ENCODE data around the gene BCS1L. TPM values are rescaled to one million over a fixed set of nuclear protein-coding genes. Genes with fewer than 3 reads are reported as not detected.

Gene BCS1L
- total RNA-seq = 77.3 and 83.1 TPM in 2 replicates

GRCh38 chr2:218659258-218659987 is at the start of gene BCS1L, which contains the start of gene ZNF142:
Gene BCS1L, plus strand, starts transcription at chr2:218659683. Its CDS starts 1,305 bp downstream, at chr2:218660988.
Gene ZNF142, minus strand, starts transcription at chr2:218659623. Its CDS starts 3,194 bp downstream, at chr2:218656429.
- DNase-seq (ENCODE audit: low spot score) = peak; percentile 92
- peak within 1 kb of the TSS; percentile 91 for H3K4me3 Mint-ChIP-seq (ENCODE audit: low read depth)
- peaks cover 72% of the 10 kb centered on the region for H3K36me3 Mint-ChIP-seq (ENCODE audit: low read depth)
- intact Hi-C loops (cut with micrococcal nuclease) = loop anchor here (1.0 to 10.0 kb wide), 9 partner anchors 12 to 375 kb away; partner anchors contain the start of genes CNOT9, TTLL4 and USP37
- no peaks in the 10 kb centered on the region for H3K27me3 Mint-ChIP-seq (ENCODE audit: low read depth)
- H3K4me1 Mint-ChIP-seq (ENCODE audit: low read depth) = peaks cover 25% of the 10 kb centered on the region
- no peaks in the 10 kb centered on the region for H3K9me3 Mint-ChIP-seq
- peak within 1 kb of the TSS; percentile 82 for H3K27ac Mint-ChIP-seq

GRCh38 chr2:218615868-218616315 is 43.6 kb upstream of the BCS1L start:
- intact Hi-C loops (cut with micrococcal nuclease) = no loop called here
- Mint-ChIP-seq H3K4me3 (ENCODE audit: low read depth) (no peak overlapping the region), H3K36me3 (ENCODE audit: low read depth) (no peaks in the 10 kb centered on the region), H3K27me3 (ENCODE audit: low read depth) (no peaks in the 10 kb centered on the region), H3K27ac (no peak overlapping the region), H3K9me3 (no peaks in the 10 kb centered on the region), H3K4me1 (ENCODE audit: low read depth) (no peaks in the 10 kb centered on the region)
- DNase-seq (ENCODE audit: low spot score) = no peak

- Mint-ChIP-seq H3K27ac (no peak overlapping the region), H3K4me1 (ENCODE audit: low read depth) (no peaks in the 10 kb centered on the region), H3K27me3 (ENCODE audit: low read depth) (no peaks in the 10 kb centered on the region), H3K9me3 (no peaks in the 10 kb centered on the region), H3K36me3 (ENCODE audit: low read depth) (no peaks in the 10 kb centered on the region), H3K4me3 (ENCODE audit: low read depth) (no peak overlapping the region)
- intact Hi-C loops (cut with micrococcal nuclease) = no loop called here
- DNase-seq (ENCODE audit: low spot score) = no peak
Observed at GRCh38 chr2:218618102-218618860, 41.2 kb upstream of the BCS1L start.

- H3K36me3 Mint-ChIP-seq (ENCODE audit: low read depth) = no peaks in the 10 kb centered on the region
- H3K27ac Mint-ChIP-seq = no peak overlapping the region
- no peaks in the 10 kb centered on the region for H3K9me3 Mint-ChIP-seq
- intact Hi-C loops (cut with micrococcal nuclease) = no loop called here
- no peak overlapping the region for H3K4me3 Mint-ChIP-seq (ENCODE audit: low read depth)
- no peaks in the 10 kb centered on the region for H3K27me3 Mint-ChIP-seq (ENCODE audit: low read depth)
- no peak for DNase-seq (ENCODE audit: low spot score)
- H3K4me1 Mint-ChIP-seq (ENCODE audit: low read depth) = no peaks in the 10 kb centered on the region
Observed at GRCh38 chr2:218621007-218621406, 38.5 kb upstream of the BCS1L start.

- H3K9me3 Mint-ChIP-seq = no peaks in the 10 kb centered on the region
- no peak overlapping the region for H3K4me3 Mint-ChIP-seq (ENCODE audit: low read depth)
- no peak overlapping the region for H3K27ac Mint-ChIP-seq
- H3K36me3 Mint-ChIP-seq (ENCODE audit: low read depth) = no peaks in the 10 kb centered on the region
- no peaks in the 10 kb centered on the region for H3K4me1 Mint-ChIP-seq (ENCODE audit: low read depth)
- intact Hi-C loops (cut with micrococcal nuclease) = no loop called here
- no peak for DNase-seq (ENCODE audit: low spot score)
- no peaks in the 10 kb centered on the region for H3K27me3 Mint-ChIP-seq (ENCODE audit: low read depth)
Observed at GRCh38 chr2:218622606-218623365, 36.7 kb upstream of the BCS1L start.

- DNase-seq (ENCODE audit: low spot score) = no peak
- no peaks in the 10 kb centered on the region for H3K4me1 Mint-ChIP-seq (ENCODE audit: low read depth)
- no peaks in the 10 kb centered on the region for H3K9me3 Mint-ChIP-seq
- intact Hi-C loops (cut with micrococcal nuclease) = no loop called here
- no peaks in the 10 kb centered on the region for H3K27me3 Mint-ChIP-seq (ENCODE audit: low read depth)
- no peaks in the 10 kb centered on the region for H3K36me3 Mint-ChIP-seq (ENCODE audit: low read depth)
- H3K4me3 Mint-ChIP-seq (ENCODE audit: low read depth) = no peak overlapping the region
- no peak overlapping the region for H3K27ac Mint-ChIP-seq
Observed at GRCh38 chr2:218623366-218623705, 36.1 kb upstream of the BCS1L start.

- intact Hi-C loops (cut with micrococcal nuclease) = no loop called here
- no peak for DNase-seq (ENCODE audit: low spot score)
- no peak overlapping the region for H3K27ac Mint-ChIP-seq
- H3K27me3 Mint-ChIP-seq (ENCODE audit: low read depth) = no peaks in the 10 kb centered on the region
- H3K4me3 Mint-ChIP-seq (ENCODE audit: low read depth) = no peak overlapping the region
- H3K4me1 Mint-ChIP-seq (ENCODE audit: low read depth) = no peaks in the 10 kb centered on the region
- H3K36me3 Mint-ChIP-seq (ENCODE audit: low read depth) = no peaks in the 10 kb centered on the region
- H3K9me3 Mint-ChIP-seq = no peaks in the 10 kb centered on the region
Observed at GRCh38 chr2:218626369-218626768, 33.1 kb upstream of the BCS1L start.

GRCh38 chr2:218627939-218628338 is 31.5 kb upstream of the BCS1L start:
- intact Hi-C loops (cut with micrococcal nuclease) = no loop called here
- Mint-ChIP-seq H3K27ac (no peak overlapping the region), H3K9me3 (no peaks in the 10 kb centered on the region), H3K4me1 (ENCODE audit: low read depth) (no peaks in the 10 kb centered on the region), H3K36me3 (ENCODE audit: low read depth) (no peaks in the 10 kb centered on the region), H3K4me3 (ENCODE audit: low read depth) (no peak overlapping the region), H3K27me3 (ENCODE audit: low read depth) (no peaks in the 10 kb centered on the region)
- DNase-seq (ENCODE audit: low spot score) = no peak

GRCh38 chr2:218631837-218632236 is 27.6 kb upstream of the BCS1L start:
- Mint-ChIP-seq H3K4me3 (ENCODE audit: low read depth) (no peak overlapping the region), H3K27ac (no peak overlapping the region), H3K4me1 (ENCODE audit: low read depth) (no peaks in the 10 kb centered on the region), H3K9me3 (no peaks in the 10 kb centered on the region), H3K27me3 (ENCODE audit: low read depth) (no peaks in the 10 kb centered on the region), H3K36me3 (ENCODE audit: low read depth) (peaks cover 26% of the 10 kb centered on the region)
- intact Hi-C loops (cut with micrococcal nuclease) = no loop called here
- DNase-seq (ENCODE audit: low spot score) = no peak

- Mint-ChIP-seq H3K27me3 (ENCODE audit: low read depth) (no peaks in the 10 kb centered on the region), H3K4me1 (ENCODE audit: low read depth) (no peaks in the 10 kb centered on the region), H3K4me3 (ENCODE audit: low read depth) (no peak overlapping the region), H3K36me3 (ENCODE audit: low read depth) (peaks cover 58% of the 10 kb centered on the region), H3K9me3 (no peaks in the 10 kb centered on the region), H3K27ac (no peak overlapping the region)
- DNase-seq (ENCODE audit: low spot score) = no peak
- intact Hi-C loops (cut with micrococcal nuclease) = no loop called here
Observed at GRCh38 chr2:218635719-218636118, 23.8 kb upstream of the BCS1L start.

- DNase-seq (ENCODE audit: low spot score) = no peak
- intact Hi-C loops (cut with micrococcal nuclease) = no loop called here
- Mint-ChIP-seq H3K27ac (no peak overlapping the region), H3K9me3 (no peaks in the 10 kb centered on the region), H3K36me3 (ENCODE audit: low read depth) (peaks cover 71% of the 10 kb centered on the region), H3K27me3 (ENCODE audit: low read depth) (no peaks in the 10 kb centered on the region), H3K4me3 (ENCODE audit: low read depth) (no peak overlapping the region), H3K4me1 (ENCODE audit: low read depth) (no peaks in the 10 kb centered on the region)
Observed at GRCh38 chr2:218638372-218638771, 21.1 kb upstream of the BCS1L start.

GRCh38 chr2:218642121-218642656 is 17.3 kb upstream of the BCS1L start:
- H3K36me3 Mint-ChIP-seq (ENCODE audit: low read depth) = peaks cover 66% of the 10 kb centered on the region
- no peaks in the 10 kb centered on the region for H3K9me3 Mint-ChIP-seq
- H3K4me3 Mint-ChIP-seq (ENCODE audit: low read depth) = no peak overlapping the region
- no peak for DNase-seq (ENCODE audit: low spot score)
- H3K4me1 Mint-ChIP-seq (ENCODE audit: low read depth) = no peaks in the 10 kb centered on the region
- no peaks in the 10 kb centered on the region for H3K27me3 Mint-ChIP-seq (ENCODE audit: low read depth)
- intact Hi-C loops (cut with micrococcal nuclease) = no loop called here
- H3K27ac Mint-ChIP-seq = no peak overlapping the region
